ENCODE data around the gene ZNF488. TPM values are rescaled to one million over a fixed set of nuclear protein-coding genes. Genes with fewer than 3 reads are reported as not detected.
A peak's percentile ranks its signal among the peaks of the same experiment; 100 is the strongest.

Gene ZNF488
- total RNA-seq, 1 experiment from 2014 or later: 2.7 TPM

DNA sequence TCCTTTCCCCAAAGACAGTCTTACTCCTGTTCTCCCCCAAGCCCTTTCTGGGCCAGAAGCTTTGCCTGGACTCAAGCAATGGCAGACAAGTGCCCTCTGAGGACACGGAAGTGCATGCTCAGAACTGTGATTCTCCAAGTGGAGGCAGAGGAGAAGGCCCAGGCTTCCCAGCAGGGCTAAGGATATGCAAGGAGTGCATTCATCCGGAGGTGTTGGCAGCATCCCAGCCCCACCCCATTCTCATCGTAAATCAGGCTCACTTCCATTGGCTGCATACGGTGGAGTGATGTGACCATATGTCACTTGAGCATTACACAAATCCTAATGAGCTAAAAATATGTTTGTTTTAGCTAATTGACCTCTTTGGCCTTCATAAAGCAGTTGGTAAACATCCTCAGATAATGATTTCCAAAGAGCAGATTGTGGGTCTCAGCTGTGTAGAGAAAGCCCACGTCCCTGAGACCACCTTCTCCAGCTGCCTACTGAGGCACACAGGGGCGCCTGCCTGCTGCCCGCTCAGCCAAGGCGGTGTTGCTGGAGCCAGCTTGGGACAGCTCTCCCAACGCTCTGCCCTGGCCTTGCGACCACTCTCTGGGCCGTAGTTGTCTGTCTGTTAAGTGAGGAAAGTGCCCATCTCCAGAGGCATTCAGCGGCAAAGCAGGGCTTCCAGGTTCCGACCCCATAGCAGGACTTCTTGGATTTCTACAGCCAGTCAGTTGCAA, 37.4 kb downstream of the ZNF488 start:
- H3K27ac ChIP-seq: no peak overlapping the region

DNA sequence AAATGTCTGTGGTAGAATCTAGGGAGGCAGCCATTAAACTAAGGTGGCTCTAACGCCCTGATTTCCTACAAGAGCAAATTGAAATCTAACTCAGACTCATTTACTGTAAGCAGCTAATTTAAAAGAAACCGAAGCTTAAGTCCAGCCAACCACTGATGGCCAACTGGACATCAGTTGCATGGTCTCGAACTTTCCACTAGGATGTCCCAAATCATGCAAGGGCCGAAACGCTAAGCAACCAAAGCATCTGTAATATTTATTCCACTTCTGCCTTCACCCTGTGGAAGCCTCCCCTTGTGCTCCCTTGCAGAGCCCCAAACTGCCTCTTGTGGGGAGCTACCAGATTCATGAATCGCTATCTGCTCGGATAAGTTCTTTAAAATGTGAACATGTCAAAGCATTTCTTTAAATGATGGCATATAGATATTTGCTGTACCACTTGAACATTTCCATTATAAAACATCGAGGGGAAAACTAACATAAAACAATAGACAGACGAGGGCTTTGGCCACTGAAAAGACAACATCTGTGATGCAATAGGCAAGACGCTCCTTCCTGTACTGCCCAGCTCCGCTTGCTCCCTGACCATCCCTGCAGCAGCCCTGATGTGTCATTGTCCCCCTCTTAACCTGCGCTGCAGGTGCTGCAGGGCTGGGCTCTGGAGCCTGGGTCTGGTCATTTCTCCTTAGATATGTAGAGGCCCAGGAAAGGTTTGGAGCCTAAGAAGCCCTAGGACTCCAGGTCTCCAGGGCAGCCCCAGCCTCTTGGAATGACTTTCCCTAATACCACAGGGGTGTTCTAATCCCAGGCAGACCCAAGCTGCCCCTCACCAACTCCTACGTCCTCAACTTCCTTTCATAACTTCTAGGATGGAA, 38.9 kb downstream of the ZNF488 start:
- Histone ChIP-seq H3K27ac (no peak overlapping the region), H3K27me3 (no peaks in the 10 kb centered on the region), H3K9me3 (replicated peaks) (no peaks in the 10 kb centered on the region), H3K36me3 (no peaks in the 10 kb centered on the region), H3K4me1 (no peaks in the 10 kb centered on the region), H3K4me3 (no peak overlapping the region)
- DNase-seq: no peak

More for the DNA sequence above, 37.4 kb downstream of the ZNF488 start:
- Histone ChIP-seq H3K9me3 (replicated peaks) (no peaks in the 10 kb centered on the region), H3K4me1 (no peaks in the 10 kb centered on the region), H3K36me3 (no peaks in the 10 kb centered on the region), H3K27me3 (no peaks in the 10 kb centered on the region), H3K4me3 (no peak overlapping the region)
- peak; percentile 16 to 31 for DNase-seq

DNA sequence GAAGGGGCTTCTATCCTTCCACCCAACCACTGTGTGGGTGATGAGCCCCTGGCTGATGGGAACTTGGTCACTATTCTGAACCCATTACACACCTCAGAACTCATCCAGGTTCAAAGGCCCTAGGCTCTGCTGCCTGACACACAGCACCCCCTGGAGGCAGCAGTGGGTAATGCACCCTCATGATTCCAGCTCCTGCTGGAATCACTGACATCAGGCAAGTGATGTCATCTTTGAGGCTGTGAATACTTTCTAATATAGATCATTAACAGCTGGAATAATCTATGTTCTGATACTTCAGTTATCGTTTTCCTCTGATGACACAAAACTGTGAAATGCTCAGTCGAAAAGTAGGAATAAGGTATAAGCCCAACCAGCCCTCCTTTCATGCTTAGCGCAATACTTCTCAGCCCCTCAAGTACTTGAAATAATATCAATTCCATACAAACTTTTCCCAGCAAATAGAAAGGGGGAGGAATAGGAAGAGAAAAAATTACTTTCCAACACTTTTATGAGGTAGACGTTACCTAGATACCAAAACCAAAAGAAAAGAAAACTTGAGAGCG, 43.4 kb downstream of the ZNF488 start:
- H3K27me3 ChIP-seq: no peaks in the 10 kb centered on the region

DNA sequence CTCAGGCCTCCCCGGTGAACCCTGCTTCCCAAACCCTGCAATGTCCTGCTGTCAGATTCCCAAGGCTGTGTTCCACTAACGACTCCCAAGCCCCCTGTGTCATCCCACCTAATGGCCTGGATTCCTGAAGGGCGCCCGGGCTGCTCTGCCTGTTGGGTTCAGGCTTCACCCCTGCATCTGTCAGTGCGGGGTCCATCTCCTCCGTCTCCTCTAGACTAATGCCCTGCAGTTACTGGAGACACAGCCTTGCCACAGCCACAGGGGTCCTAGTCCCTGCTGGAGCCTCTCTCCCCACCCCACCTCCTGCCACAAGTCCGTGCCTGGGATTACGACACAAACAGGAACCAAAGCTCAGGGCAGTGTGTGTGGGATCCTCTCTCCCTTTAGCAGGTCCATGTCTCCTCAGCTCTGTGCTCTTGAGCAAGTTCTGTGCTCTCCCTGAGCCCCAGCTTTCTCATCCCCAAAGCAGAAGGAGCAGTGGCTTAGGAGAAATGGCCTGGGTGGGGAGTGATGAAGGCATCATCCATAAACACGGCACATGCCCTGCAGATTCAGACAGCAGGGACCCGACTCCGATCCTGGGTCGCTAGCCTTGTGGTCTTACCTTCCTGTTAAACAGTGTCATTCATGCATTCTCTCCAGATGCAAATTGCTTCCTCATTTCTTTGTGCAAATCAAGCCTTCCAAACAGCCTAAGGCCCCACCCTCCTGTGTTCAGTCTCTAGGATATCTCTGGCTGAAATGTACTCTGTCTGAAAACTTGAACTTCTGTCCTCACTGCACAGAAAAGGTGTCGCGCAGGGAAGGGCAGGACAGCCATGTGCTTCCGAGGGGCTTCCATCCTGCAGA, 44.1 kb downstream of the ZNF488 start:
- no peaks in the 10 kb centered on the region for H3K9me3 ChIP-seq (replicated peaks)
- H3K4me1 ChIP-seq: no peaks in the 10 kb centered on the region
- no peak overlapping the region for H3K27ac ChIP-seq
- no peak for DNase-seq
- H3K36me3 ChIP-seq: no peaks in the 10 kb centered on the region
- no peak overlapping the region for H3K4me3 ChIP-seq
- H3K27me3 ChIP-seq: no peaks in the 10 kb centered on the region

More for the DNA sequence above, 43.4 kb downstream of the ZNF488 start:
- Histone ChIP-seq H3K4me1 (no peaks in the 10 kb centered on the region), H3K9me3 (replicated peaks) (no peaks in the 10 kb centered on the region), H3K4me3 (no peak overlapping the region), H3K27ac (no peak overlapping the region), H3K36me3 (no peaks in the 10 kb centered on the region)
- peak; percentile 19 to 50 for DNase-seq

DNA sequence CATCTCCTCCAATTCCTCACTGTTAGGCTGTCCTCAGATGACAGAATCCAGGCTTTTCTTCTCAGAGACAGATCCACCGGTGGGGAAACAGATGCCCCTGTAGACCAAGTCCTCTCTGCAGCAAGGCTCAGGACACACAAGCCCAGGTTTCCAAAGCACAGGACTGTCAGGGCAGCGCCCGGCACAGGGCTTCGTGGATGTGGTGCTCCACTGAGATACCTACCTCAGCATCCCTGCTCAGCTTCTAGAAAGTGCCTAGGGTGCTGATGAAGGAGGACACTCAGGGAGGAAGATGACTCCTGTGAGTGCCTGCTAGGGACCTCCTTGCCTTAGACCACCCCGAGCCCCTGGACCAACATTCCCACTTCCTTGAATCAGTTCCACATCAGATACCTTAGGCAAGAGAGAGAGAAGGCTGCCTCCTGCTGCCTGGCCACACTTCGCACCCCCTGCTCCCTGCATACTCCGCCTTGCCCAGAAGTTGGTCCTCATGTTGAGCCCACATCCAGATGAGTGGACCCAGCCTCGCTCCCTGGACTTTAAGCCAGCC, 44.8 kb downstream of the ZNF488 start:
- DNase-seq: no peak
- Histone ChIP-seq H3K36me3 (no peaks in the 10 kb centered on the region), H3K9me3 (replicated peaks) (no peaks in the 10 kb centered on the region), H3K27ac (no peak overlapping the region), H3K4me1 (no peaks in the 10 kb centered on the region), H3K4me3 (no peak overlapping the region), H3K27me3 (no peaks in the 10 kb centered on the region)

DNA sequence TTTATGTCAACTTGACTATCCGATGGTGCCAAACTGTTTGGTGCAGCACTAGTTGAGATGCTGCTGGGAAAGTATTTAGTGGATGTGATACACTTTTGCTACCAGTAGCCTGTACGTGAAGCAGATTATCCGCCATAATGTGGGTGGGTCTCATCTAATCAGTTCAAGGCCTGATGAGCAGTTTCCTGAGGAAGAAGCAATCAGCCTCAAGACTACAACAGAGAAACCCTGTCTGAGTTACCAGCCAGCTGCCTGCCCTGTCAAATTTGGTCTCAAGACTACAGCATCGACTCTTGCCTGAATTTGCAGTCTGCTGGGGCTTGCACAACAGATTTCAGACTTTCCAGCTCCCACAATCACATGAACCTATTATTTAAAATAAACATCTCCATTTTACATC, 46.8 kb downstream of the ZNF488 start:
- no peak for DNase-seq
- Histone ChIP-seq H3K4me1 (no peaks in the 10 kb centered on the region), H3K36me3 (no peaks in the 10 kb centered on the region), H3K27me3 (no peaks in the 10 kb centered on the region), H3K27ac (no peak overlapping the region), H3K9me3 (replicated peaks) (no peaks in the 10 kb centered on the region), H3K4me3 (no peak overlapping the region)

DNA sequence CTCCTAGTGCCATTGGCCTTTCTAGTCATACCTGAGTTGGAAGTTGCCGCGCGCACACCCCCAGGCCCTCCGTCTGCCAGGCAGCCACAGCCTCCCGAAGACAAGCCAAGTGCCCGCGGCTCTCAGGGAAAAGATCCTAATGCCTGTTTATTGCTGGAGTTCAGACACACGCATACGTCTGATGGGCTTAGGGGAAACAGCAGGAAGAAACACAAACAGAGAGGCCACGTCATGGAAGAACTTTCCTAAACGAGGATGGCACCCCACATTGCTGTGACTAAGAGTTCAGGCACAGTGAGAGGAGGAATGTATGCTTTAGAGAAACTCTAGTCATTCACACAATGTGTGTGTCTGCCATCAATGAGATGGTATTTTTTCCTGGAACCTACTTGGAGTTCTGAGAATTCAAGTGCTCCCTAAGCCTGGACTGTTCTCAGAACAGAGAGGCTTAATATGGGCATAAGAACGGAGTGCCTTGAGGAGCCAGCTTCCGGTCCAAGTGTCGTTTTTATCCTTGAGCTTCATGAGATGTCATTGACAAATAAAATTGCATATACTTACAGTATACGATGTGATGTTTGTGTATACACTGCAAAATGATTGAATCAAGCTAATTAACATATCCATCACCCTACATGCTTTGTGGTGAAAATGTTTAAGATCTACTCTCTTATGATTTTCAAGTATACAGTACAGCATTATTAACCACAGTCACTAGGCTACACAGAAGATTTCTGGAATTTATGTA, 47.5 kb downstream of the ZNF488 start:
- no peaks in the 10 kb centered on the region for H3K36me3 ChIP-seq
- H3K4me1 ChIP-seq: no peaks in the 10 kb centered on the region
- no peaks in the 10 kb centered on the region for H3K9me3 ChIP-seq (replicated peaks)
- H3K4me3 ChIP-seq: no peak overlapping the region
- no peak for DNase-seq
- H3K27ac ChIP-seq: no peak overlapping the region
- no peaks in the 10 kb centered on the region for H3K27me3 ChIP-seq

DNA sequence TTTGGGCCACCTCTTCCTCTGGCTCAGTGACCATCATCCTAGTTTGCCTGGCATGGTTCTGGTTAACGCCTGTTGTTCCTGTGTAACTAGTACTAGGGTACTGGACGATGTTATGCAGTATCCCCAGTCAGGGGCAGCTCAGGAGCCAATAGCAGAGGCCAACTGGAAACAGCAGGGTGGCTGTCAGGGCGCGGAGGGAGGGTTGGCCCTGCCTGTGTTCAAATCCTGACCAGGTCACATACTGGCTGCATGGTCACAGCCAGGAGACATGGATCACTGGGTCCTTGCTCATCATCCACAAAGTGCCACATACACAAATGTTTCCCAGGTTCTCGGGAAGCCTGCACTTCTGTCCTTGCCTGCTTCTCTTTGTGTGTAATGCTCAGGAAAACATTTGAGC, 48.2 kb downstream of the ZNF488 start:
- Histone ChIP-seq H3K27ac (no peak overlapping the region), H3K36me3 (no peaks in the 10 kb centered on the region), H3K4me1 (no peaks in the 10 kb centered on the region), H3K9me3 (replicated peaks) (no peaks in the 10 kb centered on the region), H3K4me3 (no peak overlapping the region), H3K27me3 (no peaks in the 10 kb centered on the region)
- no peak for DNase-seq

DNA sequence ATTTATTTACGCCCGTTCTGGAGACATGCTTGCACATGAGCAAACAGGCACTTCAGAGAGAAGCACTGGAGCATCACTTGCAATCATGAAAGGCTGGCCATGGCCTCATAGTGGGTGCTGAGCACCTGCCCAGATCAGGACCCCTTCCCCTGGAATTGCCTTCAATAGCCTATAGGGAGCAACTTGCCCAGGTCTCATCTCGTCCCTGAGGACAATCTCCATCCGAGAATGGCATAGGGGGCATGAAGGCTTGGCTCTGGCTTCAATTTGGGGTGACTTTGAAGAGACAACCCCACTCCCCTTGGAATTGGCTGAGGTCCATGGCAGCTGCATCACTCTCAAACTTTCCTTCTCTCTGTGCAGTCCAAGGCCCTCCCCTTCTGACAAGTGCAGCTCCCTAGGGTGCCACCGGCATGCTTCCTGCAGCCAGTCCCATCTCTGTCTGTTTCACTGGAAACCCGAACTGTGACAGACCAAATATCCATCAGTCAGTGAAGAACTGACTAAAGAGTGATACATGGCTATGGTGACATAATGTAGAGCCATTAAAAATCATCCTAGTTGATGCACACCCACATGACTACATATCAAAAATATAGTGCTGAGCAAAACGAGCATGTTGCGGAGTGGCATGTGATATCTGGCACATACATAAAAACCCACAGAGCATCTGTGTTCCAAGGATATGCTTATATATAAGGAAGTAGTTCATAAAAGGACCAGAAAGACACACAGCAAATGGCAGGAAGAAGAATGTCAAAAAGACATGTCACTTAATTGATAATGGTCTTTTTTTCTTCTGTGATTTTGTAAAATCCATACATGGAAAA, 49.4 kb downstream of the ZNF488 start:
- Histone ChIP-seq H3K36me3 (no peaks in the 10 kb centered on the region), H3K4me1 (no peaks in the 10 kb centered on the region), H3K9me3 (replicated peaks) (no peaks in the 10 kb centered on the region), H3K27ac (no peak overlapping the region), H3K4me3 (no peak overlapping the region), H3K27me3 (no peaks in the 10 kb centered on the region)
- no peak for DNase-seq

DNA sequence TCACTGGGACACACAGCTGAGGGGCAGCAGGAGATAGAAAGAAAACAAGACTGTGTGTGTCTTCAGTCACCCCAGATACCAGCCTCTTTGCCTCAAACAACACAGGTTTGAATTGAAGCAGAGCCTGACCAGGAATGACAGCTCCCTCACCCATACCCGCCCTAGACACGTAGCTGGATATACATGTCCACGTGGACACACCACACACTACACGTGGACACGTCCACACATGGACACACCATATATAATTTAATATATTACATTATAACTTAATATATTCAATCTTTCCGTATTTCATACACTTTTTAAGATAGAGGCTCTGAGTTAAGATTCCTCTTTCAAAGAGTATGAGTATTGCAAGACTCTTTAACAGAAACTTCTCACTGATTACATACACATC, 50.6 kb downstream of the ZNF488 start:
- no peak overlapping the region for H3K4me3 ChIP-seq
- no peaks in the 10 kb centered on the region for H3K9me3 ChIP-seq (replicated peaks)
- DNase-seq: no peak
- no peak overlapping the region for H3K27ac ChIP-seq
- H3K4me1 ChIP-seq: no peaks in the 10 kb centered on the region
- H3K27me3 ChIP-seq: no peaks in the 10 kb centered on the region
- no peaks in the 10 kb centered on the region for H3K36me3 ChIP-seq

DNA sequence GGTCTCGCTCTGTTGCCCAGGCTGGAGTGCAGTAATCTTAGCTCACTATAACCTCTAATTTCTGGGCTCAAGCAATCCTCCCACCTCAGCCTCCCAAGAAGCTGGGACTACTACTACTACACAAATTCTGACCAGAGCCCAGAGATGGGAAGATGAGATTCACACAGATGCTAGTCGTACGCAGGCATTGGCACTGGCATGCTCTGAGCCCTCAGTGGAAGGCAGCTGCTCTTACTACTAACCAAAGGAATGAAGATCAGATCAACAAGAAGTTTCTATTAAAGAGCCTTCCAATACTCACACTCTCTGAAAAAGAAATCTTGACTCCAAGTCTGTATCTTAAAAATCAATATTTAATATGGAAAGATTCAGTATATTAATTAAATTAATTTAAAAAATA, 51.1 kb downstream of the ZNF488 start:
- Histone ChIP-seq H3K27me3 (no peaks in the 10 kb centered on the region), H3K36me3 (no peaks in the 10 kb centered on the region), H3K4me1 (no peaks in the 10 kb centered on the region), H3K4me3 (no peak overlapping the region), H3K9me3 (replicated peaks) (no peaks in the 10 kb centered on the region), H3K27ac (no peak overlapping the region)
- DNase-seq: no peak

DNA sequence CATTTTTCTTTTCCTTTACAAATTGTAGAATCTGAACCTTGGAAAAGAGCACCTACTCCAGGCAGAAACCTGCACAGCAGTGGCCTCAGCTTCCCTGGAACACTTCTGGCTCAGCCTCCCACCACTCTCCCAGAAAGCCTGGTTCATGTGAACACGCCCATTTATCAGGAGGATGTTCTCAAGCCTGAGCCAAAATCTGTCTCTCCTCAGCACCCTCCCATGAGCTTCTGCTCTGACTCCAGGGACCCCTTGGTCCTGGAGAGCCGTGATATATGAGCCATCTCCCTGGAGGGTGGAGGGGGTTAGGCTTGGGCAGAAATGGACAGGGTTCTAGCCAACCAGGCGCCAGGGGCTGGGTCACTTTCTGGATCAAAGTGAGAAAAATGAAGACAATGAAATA, 51.7 kb downstream of the ZNF488 start:
- no peaks in the 10 kb centered on the region for H3K9me3 ChIP-seq (replicated peaks)

DNA sequence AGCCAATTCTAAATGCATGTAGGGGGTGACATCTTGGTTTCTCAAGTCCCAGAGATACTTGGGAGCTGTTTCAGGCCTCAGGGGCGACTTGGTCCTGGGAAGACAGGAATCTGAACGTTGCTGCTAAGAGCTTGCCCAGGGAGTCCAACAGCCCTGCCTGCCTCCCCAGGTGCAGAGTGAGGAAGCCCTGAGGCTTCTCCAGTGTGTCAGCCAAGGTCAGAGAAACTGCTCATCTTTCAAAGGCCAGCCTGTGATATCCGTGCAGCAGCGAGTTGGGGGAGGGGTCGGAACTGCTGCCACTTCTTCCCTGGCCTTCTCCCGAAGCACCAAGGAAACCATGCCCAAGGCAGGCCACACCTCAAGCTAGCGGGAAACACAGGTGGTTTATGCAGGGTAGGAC, 52.1 kb downstream of the ZNF488 start:
- Histone ChIP-seq H3K4me3 (no peak overlapping the region), H3K9me3 (replicated peaks) (no peaks in the 10 kb centered on the region), H3K27ac (no peak overlapping the region), H3K4me1 (no peaks in the 10 kb centered on the region), H3K27me3 (no peaks in the 10 kb centered on the region), H3K36me3 (no peaks in the 10 kb centered on the region)
- DNase-seq: no peak

More for the DNA sequence above, 51.7 kb downstream of the ZNF488 start:
- Histone ChIP-seq H3K4me1 (no peaks in the 10 kb centered on the region), H3K36me3 (no peaks in the 10 kb centered on the region), H3K27ac (no peak overlapping the region), H3K4me3 (no peak overlapping the region), H3K27me3 (no peaks in the 10 kb centered on the region)
- no peak for DNase-seq
